T-helper 2 cell treated with Interferon-gamma antibody and Interleukin-4, amounts not matched to agents 100 ng/mL and 5 ng/mL, for 36 hours (primary cell): ENCODE measurements around the gene EMX2. TPM values are rescaled to one million over a fixed set of nuclear protein-coding genes. Genes with fewer than 3 reads are reported as not detected.

Experiments
- intact Hi-C: fragments of 100-400 bp; cut with micrococcal nuclease; formaldehyde crosslinking; loops from one replicate; pipeline ENCODE4 v1.15.1; 2023
- total RNA-seq: library from RNA; stranded (reverse); gene quantifications from 2 replicates; pipeline ENCODE4 v1.2.3, GENCODE V29; 2022

The EMX2 gene
- total RNA-seq, 1 donor from 2014 or later, result not detected

- intact Hi-C loops, result no loop called here
These were observed 52.2 kb downstream of the EMX2 start for GRCh38 chr10:117594722-117595121.

DNA sequence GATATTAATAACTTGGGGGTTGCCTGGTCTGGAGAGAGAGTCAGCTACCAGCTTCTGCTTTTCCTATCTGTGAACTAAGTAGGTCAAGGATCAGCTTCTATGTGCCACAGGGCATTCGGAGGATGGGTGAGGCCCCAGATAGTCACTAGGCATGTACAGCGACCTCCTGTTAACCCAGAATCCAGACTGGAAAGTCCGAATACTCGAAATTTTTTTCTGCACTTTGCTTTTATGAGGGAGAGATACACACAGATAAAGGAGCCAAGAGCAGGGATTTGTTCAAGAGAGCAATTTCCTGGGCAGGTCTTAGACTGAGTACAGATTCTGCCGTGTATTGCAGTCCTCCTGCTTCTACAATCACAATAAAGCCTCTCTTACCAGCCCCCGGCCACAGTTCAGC is 54.2 kb downstream of the EMX2 start:
- intact Hi-C loops, result no loop called here

- intact Hi-C loops, result no loop called here
These were observed 54.7 kb downstream of the EMX2 start for GRCh38 chr10:117597216-117597615.

Other genes with a start within 250 kb of the EMX2 start
- 13.2 and 13.4 TPM in 2 replicates for gene PDZD8, start 167.3 kb upstream of the EMX2 start, total RNA-seq